Stimulated activated CD4-positive, alpha-beta T cell treated with anti-CD3 and anti-CD28 coated beads, Interleukin-15, amount 100 ng/mL, for 48 hours (primary cell): Measurements from ENCODE around the gene TTC28.

Source experiments
- DNase-seq, 2 donors: peaks; one replicate each; pipeline ENCODE4 v3.0.0-alpha.2; 2020; ENCODE audit warnings: low read depth in 2 of 2

The TTC28 gene

GRCh38 chr22:28279888-28280287 is 399.8 kb downstream of the TTC28 start:
- no peak for DNase-seq

- DNase-seq: no peak
Observed at GRCh38 chr22:28269277-28269676, 410.4 kb downstream of the TTC28 start.

GRCh38 chr22:28268850-28269249 is 410.8 kb downstream of the TTC28 start:
- DNase-seq: no peak

DNA sequence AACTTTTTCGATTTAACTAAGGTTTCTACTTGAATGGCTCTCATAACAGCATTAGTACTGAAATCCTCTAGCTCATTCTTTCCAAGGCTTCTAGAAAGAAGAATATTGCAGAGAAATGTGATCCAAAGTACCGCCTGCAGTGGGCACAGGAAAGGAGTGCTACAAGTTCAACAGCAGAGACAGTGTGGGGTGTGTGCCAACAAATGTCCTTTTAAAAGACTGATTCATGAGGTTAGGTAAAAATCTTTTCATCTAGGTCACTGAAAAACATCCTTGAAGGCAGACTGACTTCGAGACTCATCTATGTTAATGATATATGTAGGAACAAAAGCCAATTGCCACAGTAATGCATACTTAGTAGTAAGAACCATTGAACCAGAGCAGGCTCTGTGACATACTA is 411.5 kb downstream of the TTC28 start:
- no peak for DNase-seq

DNA sequence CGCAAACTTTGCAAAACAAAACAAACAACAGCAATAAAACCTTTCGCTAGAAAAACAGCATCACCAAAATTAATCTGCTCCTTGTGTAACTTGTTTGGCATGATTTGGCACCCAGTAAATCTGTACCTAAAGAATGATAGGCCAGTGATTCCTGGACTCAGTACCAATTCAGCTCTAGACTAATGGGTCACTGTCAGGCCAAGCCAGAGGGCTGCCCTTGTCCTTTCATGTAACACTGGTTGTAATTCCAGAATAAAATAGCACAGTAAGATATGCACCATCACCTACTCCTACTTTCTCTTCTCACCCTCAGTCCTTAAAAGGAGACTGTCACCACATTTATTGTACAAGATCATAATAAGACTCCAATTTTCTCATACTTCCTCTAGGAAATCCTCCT is 419.0 kb downstream of the TTC28 start:
- no peak for DNase-seq

DNA sequence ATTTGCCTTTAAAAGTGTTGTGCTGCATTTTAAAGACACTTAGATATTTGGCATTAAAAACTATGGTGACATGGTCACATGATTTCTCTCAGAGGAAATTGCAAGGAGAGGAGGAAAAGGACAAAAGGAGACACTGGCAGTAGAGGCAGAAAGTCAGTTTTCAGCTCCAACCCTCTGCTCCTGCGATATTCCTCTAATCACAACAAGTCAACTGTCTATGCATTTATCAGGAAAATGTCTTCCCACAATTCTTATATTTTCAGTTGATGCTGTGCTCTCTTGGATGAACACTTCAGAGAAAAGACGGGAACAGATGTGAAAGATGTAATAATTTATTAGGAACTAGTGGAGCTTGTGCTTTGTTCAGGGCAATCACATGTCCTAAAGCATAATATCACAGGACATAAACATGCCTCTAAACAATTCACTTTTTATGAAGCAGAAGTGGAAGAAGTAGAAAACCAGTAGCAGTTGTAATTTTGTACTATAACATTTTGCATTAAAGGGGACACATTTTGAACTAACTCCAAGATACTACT is 419.8 kb downstream of the TTC28 start:
- DNase-seq: no peak

DNA sequence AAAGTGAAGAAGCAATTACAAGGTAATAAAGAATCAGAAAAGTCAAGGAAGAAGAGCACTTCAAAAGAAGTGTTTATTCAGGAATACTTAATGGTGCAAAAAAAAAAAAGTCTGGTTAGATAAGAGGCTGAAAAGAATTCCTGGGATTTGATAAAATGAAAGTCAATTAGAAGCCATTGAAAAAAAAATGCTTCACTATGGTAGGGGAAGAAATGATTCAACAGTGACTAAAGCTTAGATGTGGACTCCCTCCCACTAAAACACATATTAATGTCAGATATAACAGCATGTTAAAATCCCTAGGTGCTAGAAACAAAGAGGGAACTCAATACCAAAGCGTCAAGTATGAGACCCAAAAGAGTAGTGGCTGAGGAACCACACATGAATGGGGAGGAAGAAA is 425.2 kb downstream of the TTC28 start:
- no peak for DNase-seq

DNA sequence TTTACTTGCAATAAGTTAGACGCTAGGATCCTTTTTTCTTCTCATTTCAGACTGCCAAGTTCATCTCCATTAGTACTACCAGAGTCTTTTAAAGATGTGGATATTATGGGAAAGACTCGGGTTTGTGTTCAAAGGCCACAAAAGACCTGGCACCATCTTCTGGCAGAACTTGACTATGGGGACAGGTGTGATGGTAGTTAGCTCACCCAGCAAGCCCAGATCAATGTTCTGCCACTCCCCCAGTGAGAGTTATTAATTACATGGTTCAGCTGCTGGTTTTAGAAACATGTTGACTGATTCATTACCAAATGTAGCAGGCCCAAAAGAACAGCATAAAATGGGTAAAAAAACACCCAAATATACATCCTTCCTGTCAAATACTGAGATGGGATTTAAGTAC is 427.1 kb downstream of the TTC28 start:
- no peak for DNase-seq

GRCh38 chr22:28250036-28250695 is 429.5 kb downstream of the TTC28 start:
- DNase-seq: no peak

DNA sequence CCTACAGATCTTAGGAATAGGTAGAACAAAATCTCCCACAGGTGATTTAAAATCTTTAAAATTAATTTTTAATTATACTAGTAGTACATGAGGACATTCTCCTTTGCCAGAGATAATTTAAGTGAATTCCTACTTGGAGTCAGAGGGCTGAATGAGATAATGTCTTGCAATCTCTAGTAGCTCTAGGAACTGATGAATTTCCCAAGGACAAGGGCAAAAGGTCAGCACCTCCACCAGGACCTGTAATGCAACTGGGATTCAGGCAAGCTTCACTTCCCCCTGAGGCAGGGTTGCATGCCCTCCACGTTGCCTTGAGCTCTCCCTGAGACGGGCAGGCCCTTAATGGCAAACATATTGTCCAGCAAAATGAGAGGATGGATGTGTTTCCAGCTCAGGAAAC is 430.2 kb downstream of the TTC28 start:
- DNase-seq: no peak

DNA sequence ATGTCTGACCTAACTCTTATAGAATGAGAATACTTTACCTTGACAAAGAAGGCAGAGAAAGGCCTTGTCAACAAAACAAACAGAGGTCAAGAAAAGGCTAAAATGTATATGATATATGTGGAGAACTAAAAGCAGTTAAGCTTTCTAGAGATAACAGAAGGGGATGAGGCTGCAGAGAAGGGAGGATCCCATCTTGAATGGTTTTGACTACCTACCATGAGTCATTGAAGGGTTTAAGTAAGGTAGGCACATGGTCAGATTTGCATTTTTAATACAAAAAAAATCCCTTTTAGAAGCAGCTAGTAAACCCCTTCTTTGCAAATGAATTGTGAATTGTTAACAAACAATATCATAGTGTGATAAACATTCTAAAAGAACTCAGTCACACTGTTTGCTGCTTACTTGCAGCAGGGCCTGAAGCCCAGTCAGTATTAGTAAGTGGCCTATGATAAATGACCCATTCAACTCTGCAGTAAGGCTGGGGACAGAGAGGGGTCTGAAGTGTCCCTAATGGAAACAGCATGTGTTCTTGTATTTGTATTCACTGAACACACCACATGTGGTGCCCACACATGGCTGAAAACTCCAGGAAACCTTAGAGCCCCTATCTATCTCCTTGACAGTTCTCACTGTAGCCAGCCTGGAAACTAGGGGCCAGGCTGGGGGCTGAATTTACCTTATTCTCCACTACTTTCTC is 431.8 kb downstream of the TTC28 start:
- DNase-seq: no peak

DNA sequence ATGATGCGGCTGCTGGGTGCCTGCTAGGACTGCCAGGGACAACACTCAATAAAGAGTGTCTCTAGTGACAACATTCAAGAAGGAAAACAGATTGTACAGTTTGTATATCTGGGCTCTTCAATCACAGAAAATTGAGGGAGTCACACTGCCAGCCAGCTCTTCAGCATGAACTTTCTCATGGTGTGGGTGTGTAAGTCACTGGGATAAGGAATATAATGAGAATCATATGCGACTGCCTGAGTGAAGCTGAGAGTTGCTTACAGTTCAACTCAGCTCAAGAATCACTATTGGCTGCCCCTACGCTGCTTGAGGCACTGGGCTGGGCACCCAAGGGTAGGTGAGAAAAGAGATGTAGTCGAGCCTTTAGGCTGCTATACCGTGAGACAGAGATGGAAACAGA is 432.5 kb downstream of the TTC28 start:
- no peak for DNase-seq

DNA sequence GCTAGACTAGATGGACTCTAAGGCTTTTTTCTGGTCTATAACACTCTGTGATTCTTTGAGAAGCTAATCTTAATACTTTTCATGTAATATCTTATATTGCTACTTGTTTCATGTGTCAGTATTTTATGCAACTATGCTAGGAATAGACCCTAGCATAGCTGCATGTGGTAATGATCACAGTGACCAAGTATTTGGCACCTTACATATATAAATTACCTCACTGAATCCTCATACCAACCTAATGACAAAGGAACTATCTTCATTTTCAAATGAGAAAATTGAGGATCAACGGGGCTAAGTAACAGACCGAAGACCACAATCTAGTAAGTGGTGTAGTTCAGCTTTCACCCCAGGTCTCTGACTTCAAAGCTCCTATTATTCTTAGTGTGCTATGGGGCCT is 433.2 kb downstream of the TTC28 start:
- DNase-seq: no peak

DNA sequence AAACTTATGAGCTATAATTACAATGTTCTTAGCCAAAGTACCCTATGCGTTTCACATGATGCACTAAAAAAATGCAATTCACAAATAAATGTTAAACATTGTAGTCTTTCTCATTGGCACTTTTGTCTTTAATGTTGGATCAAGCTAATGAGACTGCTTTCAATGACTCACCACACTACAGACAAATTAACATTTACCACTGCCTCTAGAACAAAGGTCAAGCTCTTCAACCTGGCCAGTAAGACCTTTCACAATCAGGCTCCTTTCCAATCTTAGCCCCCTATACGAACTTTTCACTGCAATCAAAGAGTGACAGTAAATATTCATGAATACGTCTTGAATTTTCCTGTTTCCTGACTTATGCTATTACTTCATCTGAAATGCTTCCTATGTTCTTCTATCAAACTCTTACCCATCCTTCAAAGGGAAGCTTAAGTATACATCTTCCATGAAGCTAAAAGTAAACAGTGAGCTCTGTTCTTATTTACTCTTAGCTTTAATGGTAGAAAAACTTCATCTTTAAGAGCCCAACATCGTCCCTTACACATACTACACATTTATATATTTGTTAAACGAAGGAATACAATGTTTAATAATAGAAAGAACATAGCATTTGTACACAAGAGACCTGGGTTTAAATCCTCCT is 433.9 kb downstream of the TTC28 start:
- DNase-seq: no peak

DNA sequence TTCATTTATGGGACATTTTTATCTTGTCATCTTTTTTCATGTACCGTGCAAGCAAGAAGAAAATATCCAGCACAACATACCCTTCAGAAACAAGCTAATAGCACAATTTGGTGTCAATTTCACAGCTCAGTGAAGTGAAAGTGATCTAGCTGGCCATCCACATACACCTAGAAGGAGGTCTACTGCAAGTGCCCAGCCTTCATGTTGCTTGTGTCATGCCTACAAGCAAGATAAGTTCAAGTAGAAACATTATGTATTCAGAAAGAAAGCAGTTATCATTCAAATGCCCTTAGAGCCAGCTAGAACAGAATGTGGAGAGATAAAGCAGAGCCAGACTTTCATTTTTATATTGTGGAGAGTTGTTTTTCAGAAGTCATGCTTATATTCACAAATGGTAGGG is 434.9 kb downstream of the TTC28 start:
- no peak for DNase-seq

DNA sequence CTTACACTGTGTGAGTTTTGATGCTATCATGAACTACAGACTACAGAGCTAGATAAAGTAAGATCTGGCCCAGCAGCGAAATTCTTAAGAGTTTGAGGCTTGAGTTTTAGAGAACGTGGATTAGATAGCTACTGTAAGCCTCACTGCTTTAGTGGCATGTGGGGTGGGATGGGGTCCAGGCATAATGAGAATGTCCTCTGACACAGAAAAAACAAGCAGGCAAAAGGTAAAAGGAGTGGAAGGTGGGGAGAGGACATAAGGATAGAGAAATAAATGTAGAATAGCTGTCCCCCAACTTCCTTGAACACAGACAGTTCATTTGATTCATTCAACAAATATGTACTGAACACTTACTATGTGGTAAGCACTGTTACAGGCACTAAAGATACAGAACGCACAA is 436.1 kb downstream of the TTC28 start:
- no peak for DNase-seq

- no peak for DNase-seq
Observed at GRCh38 chr22:28241656-28242290, 437.9 kb downstream of the TTC28 start.

- no peak for DNase-seq
Observed at GRCh38 chr22:28239941-28240340, 439.7 kb downstream of the TTC28 start.

- DNase-seq: no peak
Observed at GRCh38 chr22:28237783-28238182, 441.9 kb downstream of the TTC28 start.

GRCh38 chr22:28237112-28237511 is 442.5 kb downstream of the TTC28 start:
- no peak for DNase-seq

- DNase-seq: no peak
Observed at GRCh38 chr22:28232204-28232603, 447.4 kb downstream of the TTC28 start.

GRCh38 chr22:28231441-28231840 is 448.2 kb downstream of the TTC28 start:
- no peak for DNase-seq

- no peak for DNase-seq
Observed at GRCh38 chr22:28230671-28231070, 449.0 kb downstream of the TTC28 start.
